ENCODE measurements around the gene CXorf58.

GRCh38 chrX:23926015-23926414 is 18.2 kb downstream of the CXorf58 start:
- TF ChIP-seq ZNF713 (CRISPR knock-in tag; IDR thresholded peaks at IDR 0.05) (no peak), TAF1 (CRISPR knock-in tag; IDR thresholded peaks at IDR 0.05) (no peak), ZNF720 (CRISPR knock-in tag; IDR thresholded peaks at IDR 0.05) (no peak), NFRKB (IDR thresholded peaks at IDR 0.05) (no peak), HNF1B (CRISPR knock-in tag; IDR thresholded peaks at IDR 0.05) (no peak), POLR2AphosphoS2 (IDR thresholded peaks at IDR 0.05; ENCODE audit: low read depth, low read length) (no peak), SETDB1 (CRISPR knock-in tag; IDR thresholded peaks at IDR 0.05; ENCODE audit: borderline replicate concordance) (no peak), MYC (CRISPR knock-in tag; IDR thresholded peaks at IDR 0.05; ENCODE audit: borderline replicate concordance) (no peak), ZBTB14 (CRISPR knock-in tag; IDR thresholded peaks at IDR 0.05) (no peak), JUN (CRISPR knock-in tag; IDR thresholded peaks at IDR 0.05) (no peak), EP300 (IDR thresholded peaks at IDR 0.05; ENCODE audit: low read depth in 2 of 2, low read length in 2 of 2) (no peak), EP300 (CRISPR knock-in tag; IDR thresholded peaks at IDR 0.05; ENCODE audit: borderline replicate concordance) (no peak)
